Activated CD8-positive, alpha-beta T cell treated with anti-CD3 and anti-CD28 coated beads, Interleukin-2, amount 10 ng/mL, durations not matched to agents 7 days and 5 days (primary cell): ENCODE results near the gene MYCT1. TPM values are rescaled to one million over a fixed set of nuclear protein-coding genes. Genes with fewer than 3 reads are reported as not detected.

ENCODE experiments used
- ATAC-seq: fragments of 150-1000 bp; cut with Tn5 transposase; one replicate; pipeline ENCODE4 v1.10.0; 2021; ENCODE audit warnings: moderate library complexity
- CTCF ChIA-PET: fragments of 350-600 bp; sonication (Branson Sonifier 250); formaldehyde crosslinking; loops from one replicate; lab custom pipeline; 2021; ENCODE audit warnings: antibody characterized with exemption; lab: Charles Lee
- POLR2A ChIA-PET: fragments of 350-600 bp; sonication (Branson Sonifier 250); formaldehyde crosslinking; loops from one replicate; lab custom pipeline; 2021; ENCODE audit warnings: antibody characterized with exemption; lab: Charles Lee
- DNase-seq: peaks from one replicate; pipeline ENCODE4 v3.0.0-alpha.2; 2020
- H3K27ac Mint-ChIP-seq: one replicate; pipeline ENCODE4 v1.8.0; 2021; ENCODE audit warnings: mild to moderate bottlenecking, mixed read lengths
- H3K27me3 Mint-ChIP-seq: one replicate; pipeline ENCODE4 v1.8.0; 2021; ENCODE audit warnings: low read depth, mixed read lengths
- H3K36me3 Mint-ChIP-seq: one replicate; pipeline ENCODE4 v1.8.0; 2021; ENCODE audit warnings: low read depth, mixed read lengths
- H3K4me1 Mint-ChIP-seq: one replicate; pipeline ENCODE4 v1.8.0; 2021; ENCODE audit warnings: low read depth, mixed read lengths
- H3K4me3 Mint-ChIP-seq: one replicate; pipeline ENCODE4 v1.8.0; 2021; ENCODE audit warnings: mild to moderate bottlenecking, mixed read lengths
- H3K9me3 Mint-ChIP-seq: one replicate; pipeline ENCODE4 v1.8.0; 2022; ENCODE audit warnings: mixed read lengths; ENCODE audit not compliant: insufficient read depth
- total RNA-seq, 2 experiments: library from RNA; stranded (reverse); gene quantifications; one replicate each; pipeline ENCODE4 v1.2.3, GENCODE V29; 2021

Gene MYCT1
- total RNA-seq, 2 experiments from 2014 or later: not detected

- Mint-ChIP-seq H3K36me3 (no peaks in the 10 kb centered on the region), H3K9me3 (no peaks in the 10 kb centered on the region), H3K27me3 (no peaks in the 10 kb centered on the region), H3K27ac (no peak overlapping the region), H3K4me3 (no peak overlapping the region), H3K4me1 (no peaks in the 10 kb centered on the region)
- ChIA-PET CTCF (no interaction called here), POLR2A (no interaction called here)
- no peak for ATAC-seq
- no peak for DNase-seq
Observed at GRCh38 chr6:152726313-152726712, 28.6 kb downstream of the MYCT1 start.

- no peak for DNase-seq
- Mint-ChIP-seq H3K27me3 (no peaks in the 10 kb centered on the region), H3K9me3 (no peaks in the 10 kb centered on the region), H3K36me3 (no peaks in the 10 kb centered on the region), H3K4me3 (no peak overlapping the region), H3K27ac (no peak overlapping the region), H3K4me1 (no peaks in the 10 kb centered on the region)
- POLR2A ChIA-PET: no interaction called here
- CTCF ChIA-PET: no interaction called here
- no peak for ATAC-seq
Observed at GRCh38 chr6:152727507-152727906, 29.8 kb downstream of the MYCT1 start.

GRCh38 chr6:152734630-152735029 lies 36.9 kb downstream of the MYCT1 start:
- CTCF ChIA-PET: no interaction called here
- no peak for ATAC-seq

DNA sequence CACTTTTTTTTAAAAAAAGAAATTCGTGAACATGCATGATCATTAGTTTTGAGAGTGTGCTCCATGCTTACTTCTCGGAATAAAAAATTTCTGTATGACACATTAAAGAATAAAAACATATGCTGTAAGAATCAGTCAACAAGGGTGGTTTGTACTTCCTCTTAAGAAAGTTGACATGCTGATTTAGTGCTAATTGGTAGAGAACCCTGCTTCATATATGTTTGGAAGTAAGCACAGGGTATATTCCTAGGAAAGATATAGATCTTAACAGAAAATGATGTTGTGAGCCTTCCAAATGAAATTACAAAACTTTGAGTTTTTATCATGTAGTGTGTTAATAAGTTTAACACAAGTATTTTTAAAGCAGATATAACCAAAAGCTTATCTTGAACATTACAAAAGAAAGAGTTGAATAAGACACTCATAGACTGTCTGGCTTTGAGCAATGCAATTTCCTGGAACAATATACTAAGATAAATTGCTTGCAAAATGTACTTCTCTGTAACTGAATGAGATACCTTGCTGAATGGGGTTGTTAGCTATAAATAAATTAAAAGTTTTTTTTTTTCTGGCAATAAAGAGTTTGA lies 39.1 kb downstream of the MYCT1 start:
- ChIA-PET CTCF (no interaction called here), POLR2A (no interaction called here)
- ATAC-seq (no peak), DNase-seq (no peak)
- no peaks in the 10 kb centered on the region for H3K27me3 Mint-ChIP-seq
- no peak overlapping the region for H3K27ac Mint-ChIP-seq
- no peaks in the 10 kb centered on the region for H3K9me3 Mint-ChIP-seq
- H3K4me3 Mint-ChIP-seq: no peak overlapping the region
- no peaks in the 10 kb centered on the region for H3K4me1 Mint-ChIP-seq
- H3K36me3 Mint-ChIP-seq: no peaks in the 10 kb centered on the region

More at GRCh38 chr6:152734630-152735029, 36.9 kb downstream of the MYCT1 start:
- Mint-ChIP-seq H3K27me3 (no peaks in the 10 kb centered on the region), H3K27ac (no peak overlapping the region), H3K4me3 (no peak overlapping the region), H3K4me1 (no peaks in the 10 kb centered on the region), H3K9me3 (no peaks in the 10 kb centered on the region), H3K36me3 (no peaks in the 10 kb centered on the region)
- DNase-seq: no peak
- POLR2A ChIA-PET: no interaction called here

DNA sequence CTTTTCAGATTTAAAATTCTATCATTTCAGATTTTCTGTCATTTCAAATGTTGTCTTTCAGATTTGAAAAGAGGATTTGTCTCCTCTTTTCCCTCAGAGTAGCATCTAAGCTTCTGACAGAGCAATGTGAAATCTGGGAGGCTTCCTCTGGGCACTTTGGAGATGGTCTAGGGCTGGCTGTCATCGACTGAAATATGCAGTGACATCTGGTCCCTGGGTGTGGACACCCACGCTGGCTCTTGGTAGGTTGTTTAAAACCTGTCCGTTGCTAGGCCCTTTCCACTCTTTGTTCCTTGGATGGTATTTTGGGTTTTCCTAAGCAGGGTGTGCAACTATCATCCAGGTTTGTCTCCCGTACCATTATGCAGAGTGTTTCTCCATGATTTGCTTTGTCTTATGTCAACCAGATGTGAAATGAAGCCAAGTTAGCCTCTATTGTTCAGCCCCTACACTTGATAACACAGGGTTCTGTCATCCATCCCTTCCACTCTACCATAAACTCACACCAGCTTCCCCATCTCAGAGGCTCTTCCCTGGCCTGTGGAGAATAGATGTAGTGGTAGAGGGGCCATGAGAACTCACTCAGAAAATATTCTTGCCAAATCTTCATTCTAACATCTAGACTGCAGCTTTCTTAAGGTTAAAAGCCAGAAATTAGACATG lies 47.9 kb downstream of the MYCT1 start:
- CTCF ChIA-PET: no interaction called here
- Mint-ChIP-seq H3K27me3 (no peaks in the 10 kb centered on the region), H3K36me3 (no peaks in the 10 kb centered on the region), H3K9me3 (no peaks in the 10 kb centered on the region), H3K27ac (no peak overlapping the region), H3K4me3 (no peak overlapping the region), H3K4me1 (no peaks in the 10 kb centered on the region)
- POLR2A ChIA-PET: no interaction called here
- DNase-seq (no peak), ATAC-seq (no peak)

GRCh38 chr6:152746172-152746553 lies 48.5 kb downstream of the MYCT1 start:
- no peak for ATAC-seq
- Mint-ChIP-seq H3K36me3 (no peaks in the 10 kb centered on the region), H3K4me3 (no peak overlapping the region), H3K27ac (no peak overlapping the region), H3K9me3 (no peaks in the 10 kb centered on the region), H3K27me3 (no peaks in the 10 kb centered on the region), H3K4me1 (no peaks in the 10 kb centered on the region)
- no peak for DNase-seq
- ChIA-PET CTCF (no interaction called here), POLR2A (no interaction called here)

GRCh38 chr6:152748843-152749242 lies 51.1 kb downstream of the MYCT1 start:
- ChIA-PET CTCF (interaction anchor here (1.0 kb wide), 1 partner anchor 199 kb away, joined by 4 read pairs; no protein-coding TSS in a partner anchor), POLR2A (no interaction called here)
- no peak for ATAC-seq
- Mint-ChIP-seq H3K4me3 (no peak overlapping the region), H3K4me1 (no peaks in the 10 kb centered on the region), H3K27ac (no peak overlapping the region), H3K27me3 (no peaks in the 10 kb centered on the region), H3K36me3 (no peaks in the 10 kb centered on the region), H3K9me3 (no peaks in the 10 kb centered on the region)
- no peak for DNase-seq

DNA sequence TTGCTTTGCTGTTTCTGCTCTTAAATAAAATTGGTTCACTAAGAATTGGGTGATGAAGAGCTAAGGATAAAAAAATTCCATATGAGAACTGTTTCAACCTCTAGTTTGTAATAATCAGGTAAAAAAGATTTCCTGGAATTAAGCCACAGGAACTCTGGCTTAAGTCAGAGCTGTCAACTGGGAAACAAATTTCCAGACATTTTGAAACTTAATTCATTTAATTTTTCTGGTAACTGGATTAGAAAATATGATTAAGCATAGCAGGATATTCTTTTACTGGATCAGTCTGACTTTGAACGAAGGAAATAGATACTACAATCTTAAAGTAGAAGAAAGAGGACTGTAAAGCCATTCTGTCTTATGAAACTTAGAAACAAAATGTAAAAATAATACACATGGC lies 51.6 kb downstream of the MYCT1 start:
- Mint-ChIP-seq H3K27me3 (no peaks in the 10 kb centered on the region), H3K9me3 (no peaks in the 10 kb centered on the region), H3K36me3 (no peaks in the 10 kb centered on the region), H3K27ac (no peak overlapping the region), H3K4me3 (no peak overlapping the region), H3K4me1 (no peaks in the 10 kb centered on the region)
- POLR2A ChIA-PET: no interaction called here
- DNase-seq (no peak), ATAC-seq (no peak)
- CTCF ChIA-PET: interaction anchor here (1.0 kb wide), 1 partner anchor 199 kb away, joined by 4 read pairs; no protein-coding TSS in a partner anchor

- Mint-ChIP-seq H3K9me3 (no peaks in the 10 kb centered on the region), H3K36me3 (no peaks in the 10 kb centered on the region), H3K27ac (no peak within 1 kb of the TSS), H3K27me3 (no peaks in the 10 kb centered on the region), H3K4me3 (no peak within 1 kb of the TSS), H3K4me1 (no peaks in the 10 kb centered on the region)
- ChIA-PET POLR2A (interaction anchor here (0.6 kb wide), 1 partner anchor 1873 kb away, joined by 3 read pairs; no protein-coding TSS in a partner anchor), CTCF (no interaction called here)
- no peak for DNase-seq
- no peak for ATAC-seq
Observed at GRCh38 chr6:152750694-152751093, 53.0 kb downstream of the MYCT1 start, which contains the start of gene VIP. Gene VIP, plus strand, starts transcription at chr6:152750797. Its CDS starts 1,381 bp downstream, at chr6:152752178.

GRCh38 chr6:152765331-152765730 lies 67.6 kb downstream of the MYCT1 start:
- no peaks in the 10 kb centered on the region for H3K9me3 Mint-ChIP-seq
- no peak overlapping the region for H3K27ac Mint-ChIP-seq
- no peaks in the 10 kb centered on the region for H3K36me3 Mint-ChIP-seq
- no peak overlapping the region for H3K4me3 Mint-ChIP-seq
- no peak for DNase-seq
- H3K4me1 Mint-ChIP-seq: no peaks in the 10 kb centered on the region
- ChIA-PET CTCF (no interaction called here), POLR2A (no interaction called here)
- no peak for ATAC-seq
- no peaks in the 10 kb centered on the region for H3K27me3 Mint-ChIP-seq

DNA sequence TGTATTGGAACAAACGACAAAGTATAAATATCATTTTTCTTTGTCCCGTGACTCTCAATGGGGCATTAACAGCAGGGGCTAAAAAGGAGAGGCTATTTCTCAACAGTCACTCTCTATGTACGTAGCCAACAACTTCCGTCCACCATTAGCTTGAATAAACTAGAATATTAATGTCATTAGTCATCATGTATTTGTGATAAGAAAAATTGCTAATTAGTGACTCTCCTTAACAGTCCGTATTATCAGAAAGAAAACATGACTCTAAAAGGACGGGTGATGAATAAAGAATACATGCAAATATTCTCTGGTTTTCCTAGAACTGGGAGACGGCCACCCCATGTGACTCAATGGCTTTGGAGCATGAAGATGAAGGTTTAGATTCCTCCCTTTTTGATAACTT lies 71.5 kb downstream of the MYCT1 start:
- CTCF ChIA-PET: no interaction called here
- DNase-seq: no peak
- Mint-ChIP-seq H3K27ac (no peak overlapping the region), H3K27me3 (no peaks in the 10 kb centered on the region), H3K9me3 (no peaks in the 10 kb centered on the region), H3K4me3 (no peak overlapping the region), H3K36me3 (no peaks in the 10 kb centered on the region), H3K4me1 (no peaks in the 10 kb centered on the region)
- no peak for ATAC-seq
- POLR2A ChIA-PET: no interaction called here

- DNase-seq (no peak), ATAC-seq (no peak)
- no peak overlapping the region for H3K27ac Mint-ChIP-seq
- ChIA-PET POLR2A (no interaction called here), CTCF (no interaction called here)
- H3K9me3 Mint-ChIP-seq: no peaks in the 10 kb centered on the region
- H3K27me3 Mint-ChIP-seq: no peaks in the 10 kb centered on the region
- H3K4me3 Mint-ChIP-seq: no peak overlapping the region
- H3K4me1 Mint-ChIP-seq: no peaks in the 10 kb centered on the region
- no peaks in the 10 kb centered on the region for H3K36me3 Mint-ChIP-seq
Observed at GRCh38 chr6:152769993-152770392, 72.3 kb downstream of the MYCT1 start.
